Spleen (tissue), 7 donors: Measurements from ENCODE around the gene PDCD1LG2.

Source experiments
- POLR2A ChIP-seq, 3 donors: fragments of 450-650 bp; IDR thresholded peaks; one replicate each; pipeline ENCODE4 v1.5.1; 2017; ENCODE audit warnings: antibody characterized with exemption in 3 of 3, mild to moderate bottlenecking in 1 of 3
- POLR2AphosphoS5 ChIP-seq, 3 donors: sonication (generic); formaldehyde crosslinking; IDR thresholded peaks; one replicate each; pipeline ENCODE4 v1.5.1; 2017; ENCODE audit warnings: antibody characterized with exemption in 3 of 3
- TF ChIP-seq, protein P1 (sequence below), 11 experiments: fragments of 200-600 bp in 7 of 11; fragments of 450-650 bp in 4 of 11; sonication (generic) in 4 of 11; IDR thresholded peaks in 8 of 11; conservative IDR thresholded peaks in 3 of 11; 1 replicate in 7 of 11; 2 replicates in 4 of 11; pipeline versions ENCODE4 v1.4.0 to v1.8.0; 2016 to 2021; ENCODE audit warnings: antibody characterized with exemption in 11 of 11, inconsistent platforms in 4 of 11, mild to moderate bottlenecking in 1 of 11
- donor health status: DM: no; HTN: no; CAD: no; lungs with moderate emphysema.
- donor health status: DM: no; HTN: no; CAD: no.
- donor health status: DM: no; HTN: no; CAD: no.

DNA sequence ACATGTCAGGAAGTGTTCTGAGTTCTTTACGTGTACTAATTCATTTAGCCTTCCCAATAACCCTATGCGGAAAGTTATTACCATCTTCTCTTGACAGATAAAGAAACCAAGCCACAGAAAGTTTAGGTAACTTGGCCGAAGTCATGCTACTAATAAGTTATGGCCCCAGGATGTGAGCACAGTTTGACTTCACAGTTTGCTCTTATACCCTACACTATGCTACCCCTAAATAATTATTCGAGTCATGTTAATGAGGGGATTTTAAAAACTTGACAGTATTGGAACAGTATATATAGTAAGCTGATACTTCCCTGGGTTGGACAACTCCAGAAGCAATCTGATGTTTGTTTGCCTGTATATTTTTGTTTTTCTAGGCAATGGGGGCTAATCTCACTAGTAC, 29.4 kb upstream of the PDCD1LG2 start:
- TF ChIP-seq, protein P1, sequence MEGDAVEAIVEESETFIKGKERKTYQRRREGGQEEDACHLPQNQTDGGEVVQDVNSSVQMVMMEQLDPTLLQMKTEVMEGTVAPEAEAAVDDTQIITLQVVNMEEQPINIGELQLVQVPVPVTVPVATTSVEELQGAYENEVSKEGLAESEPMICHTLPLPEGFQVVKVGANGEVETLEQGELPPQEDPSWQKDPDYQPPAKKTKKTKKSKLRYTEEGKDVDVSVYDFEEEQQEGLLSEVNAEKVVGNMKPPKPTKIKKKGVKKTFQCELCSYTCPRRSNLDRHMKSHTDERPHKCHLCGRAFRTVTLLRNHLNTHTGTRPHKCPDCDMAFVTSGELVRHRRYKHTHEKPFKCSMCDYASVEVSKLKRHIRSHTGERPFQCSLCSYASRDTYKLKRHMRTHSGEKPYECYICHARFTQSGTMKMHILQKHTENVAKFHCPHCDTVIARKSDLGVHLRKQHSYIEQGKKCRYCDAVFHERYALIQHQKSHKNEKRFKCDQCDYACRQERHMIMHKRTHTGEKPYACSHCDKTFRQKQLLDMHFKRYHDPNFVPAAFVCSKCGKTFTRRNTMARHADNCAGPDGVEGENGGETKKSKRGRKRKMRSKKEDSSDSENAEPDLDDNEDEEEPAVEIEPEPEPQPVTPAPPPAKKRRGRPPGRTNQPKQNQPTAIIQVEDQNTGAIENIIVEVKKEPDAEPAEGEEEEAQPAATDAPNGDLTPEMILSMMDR (IDR thresholded peaks at IDR 0.05 in 8 of 11, conservative IDR thresholded peaks at IDR 0.05 in 3 of 11): no peak
- TF ChIP-seq POLR2AphosphoS5 (IDR thresholded peaks at IDR 0.05): no peak
- no peak for TF ChIP-seq POLR2A (IDR thresholded peaks at IDR 0.05)
